Melanocyte of skin (primary cell): ENCODE measurements around the gene PCDHA1. TPM values are rescaled to one million over a fixed set of nuclear protein-coding genes. Genes with fewer than 3 reads are reported as not detected.

Source experiments
- total RNA-seq, 2 donors: library from RNA; depleted of rRNA; stranded (reverse); fragments of >200 nt; gene quantifications; 2 replicates each; pipeline ENCODE4 v1.2.3, GENCODE V29; 2012

The PCDHA1 gene
- total RNA-seq = not detected

GRCh38 chr5:140785905-140786686 is at the start of gene PCDHA1:
TSS of gene PCDHA1 (plus strand) at chr5:140786140.

GRCh38 chr5:140794595-140795258 is 8.8 kb downstream of the PCDHA1 start, which contains the start of gene PCDHA2:
TSS of gene PCDHA2 (plus strand) at chr5:140794852.

DNA sequence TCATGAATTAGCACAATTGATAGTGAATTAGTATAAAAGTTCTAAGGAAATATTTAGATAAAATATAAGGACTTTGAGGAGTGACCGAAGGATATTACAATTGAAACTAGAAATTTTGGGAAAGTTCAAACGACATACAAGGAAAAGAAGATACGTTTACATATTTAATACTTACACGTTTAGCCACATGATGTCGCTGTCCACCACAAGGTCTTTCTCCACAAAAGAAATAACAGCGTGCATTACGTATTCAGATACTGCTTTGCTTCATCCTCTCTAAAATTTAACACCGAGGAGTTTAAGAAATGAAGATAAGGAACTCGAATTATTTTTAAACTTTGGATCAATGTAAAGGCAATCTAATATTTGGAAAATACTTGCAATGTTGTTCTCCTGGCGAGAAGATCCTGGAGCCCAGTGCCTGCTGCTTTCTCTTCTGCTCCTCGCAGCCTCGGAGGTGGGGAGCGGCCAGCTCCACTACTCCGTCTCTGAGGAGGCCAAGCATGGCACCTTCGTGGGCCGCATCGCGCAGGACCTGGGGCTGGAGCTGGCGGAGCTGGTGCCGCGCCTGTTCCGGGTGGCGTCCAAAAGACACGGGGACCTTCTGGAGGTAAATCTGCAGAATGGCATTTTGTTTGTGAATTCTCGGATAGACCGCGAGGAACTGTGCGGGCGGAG is 15.0 kb downstream of the PCDHA1 start, which contains the start of gene PCDHA3:
Gene PCDHA3, plus strand, starts transcription at position 242 of the 678 bp plus-strand sequence.

GRCh38 chr5:140806834-140807775 is 21.2 kb downstream of the PCDHA1 start, which contains the start of gene PCDHA4:
TSS of gene PCDHA4 (plus strand) at chr5:140807068.

DNA sequence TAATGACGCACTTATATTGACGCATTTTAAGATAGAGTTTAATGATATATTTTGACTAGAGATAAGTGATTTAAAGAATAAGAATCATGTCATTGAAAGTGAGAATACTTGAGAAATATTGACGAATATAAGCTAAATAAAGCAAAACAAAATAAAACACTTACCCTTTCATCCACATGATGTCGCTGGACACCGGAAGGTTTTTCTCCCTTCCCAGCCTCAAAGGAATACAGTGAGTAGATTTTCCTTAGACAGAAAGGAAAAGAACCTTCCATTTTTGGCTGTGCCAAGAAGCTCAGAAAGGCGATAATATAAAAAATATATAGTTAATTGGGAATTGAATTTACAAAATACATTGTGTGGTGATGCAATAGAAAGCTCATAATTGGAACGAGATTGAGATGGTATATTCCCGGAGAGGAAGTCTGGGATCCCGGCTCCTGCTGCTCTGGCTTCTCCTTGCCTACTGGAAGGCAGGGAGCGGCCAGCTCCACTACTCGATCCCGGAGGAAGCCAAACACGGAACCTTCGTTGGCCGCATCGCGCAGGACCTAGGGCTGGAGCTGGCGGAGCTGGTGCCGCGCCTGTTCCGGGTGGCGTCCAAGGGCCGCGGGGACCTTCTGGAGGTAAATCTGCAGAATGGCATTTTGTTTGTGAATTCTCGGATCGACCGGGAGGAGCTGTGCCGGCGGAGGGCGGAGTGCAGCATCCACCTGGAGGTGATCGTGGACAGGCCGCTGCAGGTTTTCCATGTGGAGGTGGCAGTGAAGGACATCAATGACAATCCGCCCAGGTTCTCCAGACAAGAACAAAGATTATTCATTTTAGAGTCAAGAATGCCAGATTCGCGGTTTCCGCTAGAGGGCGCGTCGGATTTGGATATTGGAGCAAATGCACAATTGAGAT is 35.7 kb downstream of the PCDHA1 start, which contains the start of gene PCDHA5:
Gene PCDHA5, plus strand, starts transcription at position 239 of the 906 bp plus-strand sequence.

GRCh38 chr5:140827704-140828361 is 41.9 kb downstream of the PCDHA1 start, which contains the start of gene PCDHA6:
TSS of gene PCDHA6 (plus strand) at chr5:140827960. CDS start at chr5:140828092, 132 bp downstream.

DNA sequence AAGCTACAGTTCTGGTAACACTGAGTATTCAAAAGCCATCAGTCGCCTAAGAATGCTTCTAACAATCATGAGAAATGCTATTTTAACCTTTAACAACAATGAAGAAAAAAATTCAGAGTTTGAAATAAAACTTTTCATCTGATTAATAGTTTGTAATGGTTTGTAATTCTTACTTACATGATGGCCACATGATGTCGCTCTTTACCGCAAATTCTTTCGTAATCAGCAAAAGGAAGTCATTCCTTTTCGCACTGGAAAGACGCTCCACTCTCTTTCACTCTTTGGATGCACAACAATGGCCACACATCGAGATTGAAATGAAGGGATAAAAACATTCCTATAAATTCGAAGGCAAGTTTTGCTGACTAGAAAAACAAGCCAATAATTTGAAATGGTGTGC is 48.1 kb downstream of the PCDHA1 start, which contains the start of gene PCDHA7:
Gene PCDHA7, plus strand, starts transcription at position 277 of the 400 bp plus-strand sequence. Its CDS starts 115 bp downstream, at position 392.

DNA sequence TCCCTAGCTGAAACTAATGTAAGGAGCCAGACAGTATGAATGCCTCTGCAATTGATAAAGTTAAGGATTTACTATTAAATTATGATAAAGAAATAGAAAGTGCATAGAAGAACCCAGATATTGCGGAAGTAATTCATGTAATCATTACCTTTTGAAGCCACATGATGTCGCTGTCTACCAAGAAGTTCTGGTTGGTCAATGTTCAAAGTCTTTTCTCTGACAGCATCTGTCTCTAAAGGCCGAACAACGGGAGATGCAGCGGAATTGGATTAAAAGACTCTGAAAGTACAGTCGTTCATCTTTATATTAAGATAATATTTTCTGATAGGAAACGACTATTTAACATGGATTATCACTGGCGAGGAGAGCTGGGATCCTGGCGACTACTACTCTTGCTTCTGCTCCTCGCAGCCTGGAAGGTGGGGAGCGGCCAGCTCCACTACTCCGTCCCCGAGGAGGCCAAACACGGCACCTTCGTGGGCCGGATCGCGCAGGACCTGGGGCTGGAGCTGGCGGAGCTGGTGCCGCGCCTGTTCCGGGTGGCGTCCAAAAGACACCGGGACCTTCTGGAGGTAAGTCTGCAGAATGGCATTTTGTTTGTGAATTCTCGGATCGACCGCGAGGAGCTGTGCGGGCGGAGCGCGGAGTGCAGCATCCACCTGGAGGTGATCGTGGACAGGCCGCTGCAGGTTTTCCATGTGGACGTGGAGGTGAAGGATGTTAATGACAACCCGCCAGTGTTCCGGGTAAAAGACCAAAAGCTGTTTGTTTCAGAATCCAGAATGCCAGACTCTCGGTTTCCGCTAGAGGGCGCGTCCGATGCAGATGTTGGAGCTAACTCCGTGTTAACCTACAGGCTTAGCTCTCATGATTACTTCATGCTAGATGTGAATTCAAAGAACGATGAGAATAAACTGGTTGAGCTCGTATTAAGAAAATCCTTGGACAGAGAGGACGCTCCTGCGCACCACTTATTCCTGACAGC is 55.3 kb downstream of the PCDHA1 start, which contains the start of gene PCDHA8:
Gene PCDHA8, plus strand, starts transcription at position 210 of the 985 bp plus-strand sequence. Its CDS starts 135 bp downstream, at position 345.

DNA sequence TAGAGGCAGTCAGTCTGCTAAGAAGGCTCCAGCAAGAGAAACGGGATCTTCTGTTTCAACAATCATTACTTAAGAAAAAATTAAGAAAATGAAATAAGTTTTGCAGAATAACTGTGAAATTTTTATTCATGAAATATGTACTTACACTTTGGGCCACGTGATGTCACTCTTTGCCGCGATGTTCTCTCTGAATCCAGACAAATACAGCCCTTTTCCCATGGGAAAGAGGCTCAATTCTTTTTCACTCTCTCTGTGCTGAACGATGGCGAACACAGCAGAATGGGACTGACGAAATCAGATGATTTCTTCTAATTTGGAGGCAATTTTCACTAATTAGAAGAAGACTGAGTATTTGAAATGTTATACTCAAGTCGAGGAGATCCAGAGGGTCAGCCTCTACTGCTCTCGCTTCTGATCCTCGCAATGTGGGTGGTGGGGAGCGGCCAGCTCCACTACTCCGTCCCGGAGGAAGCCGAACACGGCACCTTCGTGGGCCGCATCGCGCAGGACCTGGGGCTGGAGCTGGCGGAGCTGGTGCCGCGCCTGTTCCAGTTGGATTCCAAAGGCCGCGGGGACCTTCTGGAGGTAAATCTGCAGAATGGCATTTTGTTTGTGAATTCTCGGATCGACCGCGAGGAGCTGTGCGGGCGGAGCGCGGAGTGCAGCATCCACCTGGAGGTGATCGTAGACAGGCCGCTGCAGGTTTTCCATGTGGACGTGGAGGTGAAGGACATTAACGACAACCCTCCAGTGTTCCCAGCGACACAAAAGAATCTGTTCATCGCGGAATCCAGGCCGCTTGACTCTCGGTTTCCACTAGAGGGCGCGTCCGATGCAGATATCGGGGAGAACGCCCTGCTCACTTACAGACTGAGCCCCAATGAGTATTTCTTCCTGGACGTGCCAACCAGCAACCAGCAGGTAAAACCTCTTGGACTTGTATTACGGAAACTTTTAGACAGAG is 62.5 kb downstream of the PCDHA1 start, which contains the start of gene PCDHA9:
Gene PCDHA9, plus strand, starts transcription at position 244 of the 964 bp plus-strand sequence. Its CDS starts 114 bp downstream, at position 358.

DNA sequence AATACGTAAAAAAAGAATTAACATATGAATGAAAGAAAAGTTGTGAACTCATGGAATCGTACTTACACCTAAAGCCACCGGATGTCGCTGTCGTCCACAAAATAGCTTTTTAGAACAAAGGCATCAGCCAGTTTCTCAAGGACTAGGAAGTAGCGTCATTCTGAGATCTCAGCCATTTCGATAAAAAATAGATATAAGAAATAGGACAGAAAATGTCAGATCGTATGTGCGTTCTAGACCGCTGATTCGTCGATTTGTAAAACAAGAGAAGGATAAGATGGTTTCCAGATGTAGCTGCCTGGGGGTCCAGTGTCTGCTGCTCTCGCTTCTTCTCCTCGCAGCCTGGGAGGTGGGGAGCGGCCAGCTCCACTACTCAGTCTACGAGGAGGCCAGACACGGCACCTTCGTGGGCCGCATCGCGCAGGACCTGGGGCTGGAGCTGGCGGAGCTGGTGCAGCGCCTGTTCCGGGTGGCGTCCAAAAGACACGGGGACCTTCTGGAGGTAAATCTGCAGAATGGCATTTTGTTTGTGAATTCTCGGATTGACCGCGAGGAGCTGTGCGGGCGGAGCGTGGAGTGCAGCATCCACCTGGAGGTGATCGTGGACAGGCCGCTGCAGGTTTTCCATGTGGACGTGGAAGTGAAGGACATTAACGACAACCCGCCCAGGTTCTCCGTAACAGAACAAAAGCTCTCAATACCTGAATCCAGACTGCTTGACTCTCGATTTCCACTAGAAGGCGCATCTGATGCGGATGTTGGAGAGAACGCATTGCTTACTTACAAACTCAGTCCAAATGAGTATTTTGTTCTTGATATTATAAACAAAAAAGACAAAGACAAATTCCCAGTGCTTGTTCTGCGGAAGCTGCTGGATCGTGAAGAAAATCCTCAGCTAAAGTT is 70.1 kb downstream of the PCDHA1 start, which contains the start of gene PCDHA10:
Gene PCDHA10, plus strand, starts transcription at position 126 of the 903 bp plus-strand sequence. Its CDS starts 152 bp downstream, at position 278.

GRCh38 chr5:140868721-140869554 is 83.0 kb downstream of the PCDHA1 start, which contains the start of gene PCDHA11:
TSS of gene PCDHA11 (plus strand) at chr5:140868957. CDS start at chr5:140869104, 147 bp downstream.

DNA sequence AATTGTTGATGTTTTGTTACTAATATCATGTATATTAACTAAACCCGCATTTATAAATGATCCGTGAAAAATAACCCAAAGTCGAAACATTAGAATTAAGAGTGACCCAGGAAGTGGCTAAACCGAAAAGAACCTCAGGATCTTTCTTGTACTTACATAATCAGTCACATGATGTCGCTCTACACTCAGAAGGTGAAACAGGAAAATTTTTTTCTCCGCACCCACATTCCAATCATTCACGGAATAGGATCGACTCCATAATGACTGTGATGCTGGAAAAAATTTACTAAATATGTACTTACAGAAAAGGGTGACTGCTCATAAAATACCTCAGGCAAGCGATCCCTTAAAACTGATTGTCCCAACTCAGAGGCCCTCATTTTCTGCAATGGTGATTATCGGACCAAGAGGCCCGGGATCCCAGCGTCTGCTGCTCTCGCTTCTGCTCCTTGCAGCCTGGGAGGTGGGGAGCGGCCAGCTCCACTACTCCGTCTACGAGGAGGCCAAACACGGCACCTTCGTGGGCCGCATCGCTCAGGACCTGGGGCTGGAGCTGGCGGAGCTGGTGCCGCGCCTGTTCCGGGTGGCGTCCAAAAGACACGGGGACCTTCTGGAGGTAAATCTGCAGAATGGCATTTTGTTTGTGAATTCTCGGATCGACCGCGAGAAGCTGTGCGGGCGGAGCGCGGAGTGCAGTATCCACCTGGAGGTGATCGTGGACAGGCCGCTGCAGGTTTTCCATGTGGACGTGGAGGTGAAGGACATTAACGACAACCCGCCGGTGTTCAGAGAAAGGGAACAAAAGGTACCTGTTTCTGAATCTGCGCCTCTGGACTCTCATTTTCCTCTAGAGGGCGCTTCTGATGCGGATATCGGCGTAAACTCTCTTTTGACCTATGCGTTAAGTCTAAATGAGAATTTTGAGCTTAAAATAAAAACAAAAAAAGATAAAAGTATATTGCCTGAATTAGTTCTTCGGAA is 89.4 kb downstream of the PCDHA1 start, which contains the start of gene PCDHA12:
Gene PCDHA12, plus strand, starts transcription at position 224 of the 981 bp plus-strand sequence. Its CDS starts 165 bp downstream, at position 389.

GRCh38 chr5:140881889-140882590 is 96.1 kb downstream of the PCDHA1 start, which contains the start of gene PCDHA13:
TSS of gene PCDHA13 (plus strand) at chr5:140882124. CDS start at chr5:140882269, 145 bp downstream.

